Renal cortical epithelial cell (primary cell): ENCODE results near the gene AGAP1. TPM values are rescaled to one million over a fixed set of nuclear protein-coding genes. Genes with fewer than 3 reads are reported as not detected.
A peak's percentile ranks its signal among the peaks of the same experiment; 100 is the strongest.

Experiments
- DNase-seq: peaks from one replicate; pipeline ENCODE4 v3.0.0-alpha.2; 2011; ENCODE audit warnings: low read depth
- total RNA-seq: library from RNA; depleted of rRNA; stranded (reverse); fragments of >200 nt; gene quantifications from 2 replicates; pipeline ENCODE4 v1.2.3, GENCODE V29; 2014

AGAP1 gene
- 10.2 and 17.6 TPM in 2 replicates for total RNA-seq

- peak; percentile 54 for DNase-seq
Observed at GRCh38 chr2:235493775-235494715, at the start of gene AGAP1. AGAP1 (plus strand) TSS chr2:235494043.

GRCh38 chr2:235444101-235444597, 49.7 kb upstream of the AGAP1 start:
- peak; percentile 55 for DNase-seq

GRCh38 chr2:235445116-235445515, 48.7 kb upstream of the AGAP1 start:
- DNase-seq: no peak

- DNase-seq: no peak
Observed at GRCh38 chr2:235446082-235446481, 47.8 kb upstream of the AGAP1 start.

GRCh38 chr2:235447210-235447609, 46.6 kb upstream of the AGAP1 start:
- DNase-seq: no peak

GRCh38 chr2:235449568-235449967, 44.3 kb upstream of the AGAP1 start:
- DNase-seq: peak; percentile 75

GRCh38 chr2:235453605-235454151, 40.2 kb upstream of the AGAP1 start:
- DNase-seq: no peak

- peak; percentile 97 for DNase-seq
Observed at GRCh38 chr2:235458839-235459273, 35.0 kb upstream of the AGAP1 start.

GRCh38 chr2:235460548-235461047, 33.2 kb upstream of the AGAP1 start:
- no peak for DNase-seq

GRCh38 chr2:235461763-235462414, 32.0 kb upstream of the AGAP1 start:
- no peak for DNase-seq

GRCh38 chr2:235462415-235462790, 31.4 kb upstream of the AGAP1 start:
- DNase-seq: no peak

GRCh38 chr2:235463893-235464292, 29.9 kb upstream of the AGAP1 start:
- DNase-seq: no peak

- DNase-seq: peak; percentile 64
Observed at GRCh38 chr2:235467588-235467987, 26.3 kb upstream of the AGAP1 start.

- DNase-seq: peak; percentile 95
Observed at GRCh38 chr2:235468978-235469655, 24.7 kb upstream of the AGAP1 start.

GRCh38 chr2:235471186-235471747, 22.6 kb upstream of the AGAP1 start:
- DNase-seq: no peak

- peak; percentile 78 for DNase-seq
Observed at GRCh38 chr2:235472443-235472842, 21.4 kb upstream of the AGAP1 start.

- no peak for DNase-seq
Observed at GRCh38 chr2:235478609-235479008, 15.2 kb upstream of the AGAP1 start.

GRCh38 chr2:235479604-235480003, 14.2 kb upstream of the AGAP1 start:
- DNase-seq: no peak

GRCh38 chr2:235480614-235481013, 13.2 kb upstream of the AGAP1 start:
- no peak for DNase-seq

- DNase-seq: no peak
Observed at GRCh38 chr2:235483313-235483712, 10.5 kb upstream of the AGAP1 start.

- DNase-seq: no peak
Observed at GRCh38 chr2:235485362-235485761, 8.5 kb upstream of the AGAP1 start.
